Peyer's patch (tissue), 4 donors: Measurements from ENCODE around the gene HMGCS1. TPM values are rescaled to one million over a fixed set of nuclear protein-coding genes. Genes with fewer than 3 reads are reported as not detected.

ENCODE experiments used
- DNase-seq, 3 donors: peaks; one replicate each; pipeline ENCODE4 v3.0.0-alpha.2; 2017 to 2019
- H3K27ac ChIP-seq, 4 donors: fragments of 200-600 bp; sonication (generic); one replicate each; pipeline ENCODE4 v1.5.1; 2016 to 2019
- H3K27me3 ChIP-seq, 2 donors: fragments of 200-600 bp; sonication (generic); one replicate each; pipeline ENCODE4 v1.5.1; 2019
- H3K36me3 ChIP-seq, 3 donors: fragments of 200-600 bp; sonication (generic); one replicate each; pipeline ENCODE4 v1.5.1; 2016 to 2019
- H3K4me1 ChIP-seq, 4 donors: fragments of 200-600 bp; sonication (generic); one replicate each; pipeline ENCODE4 v1.5.1; 2016 to 2019
- H3K4me3 ChIP-seq, 4 donors: fragments of 200-600 bp; sonication (generic); 1 replicate in 3 of 4; 2 replicates in 1 of 4; pipeline ENCODE4 v1.5.1; 2016 to 2019; ENCODE audit warnings: mild to moderate bottlenecking in 1 of 4
- H3K9me3 ChIP-seq, 4 donors: fragments of 200-600 bp; sonication (generic); one replicate each; pipeline ENCODE4 v1.5.1; 2016 to 2019; ENCODE audit warnings: mild to moderate bottlenecking in 1 of 4
- POLR2A ChIP-seq, 2 donors: fragments of 450-650 bp; IDR thresholded peaks; one replicate each; pipeline ENCODE4 v1.5.1; 2017; ENCODE audit warnings: antibody characterized with exemption in 2 of 2, mild to moderate bottlenecking in 2 of 2, moderate library complexity in 2 of 2
- total RNA-seq, 4 donors: library from RNA; depleted of rRNA; stranded (reverse); fragments of >200 nt; gene quantifications; one replicate each; pipeline ENCODE4 v1.1.0, GENCODE V29; 2016
- TF ChIP-seq, protein P1 (sequence below), 6 experiments: fragments of 450-650 bp in 4 of 6; fragments of 200-600 bp in 2 of 6; sonication (generic) in 1 of 6; IDR thresholded peaks; one replicate each; pipeline ENCODE4 v1.5.1; 2017 to 2019; ENCODE audit warnings: antibody characterized with exemption in 6 of 6, mild to moderate bottlenecking in 3 of 6, moderate library complexity in 1 of 6

Gene HMGCS1
- total RNA-seq, 4 donors from 2014 or later, result 26.4 to 107 (median 66.4) TPM

DNA sequence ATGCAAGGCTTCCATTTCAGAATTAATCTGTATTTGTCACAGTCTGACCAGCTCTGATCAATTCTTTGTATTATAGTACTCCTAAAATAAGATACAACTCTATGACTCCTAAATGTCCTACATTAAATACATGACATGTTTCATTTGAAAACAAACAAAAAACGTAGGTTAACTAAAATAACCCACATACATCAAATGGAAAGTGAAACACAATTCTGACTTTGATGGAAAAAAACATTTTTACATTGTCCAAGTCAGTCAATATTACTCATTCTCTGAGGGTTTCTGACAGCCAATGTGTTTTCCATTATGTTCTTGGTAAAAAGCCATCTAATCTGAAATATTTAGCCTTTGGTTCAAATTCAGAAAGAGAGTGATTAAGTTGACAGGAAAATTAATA lies 8.7 kb downstream of the HMGCS1 start:
- H3K27me3 ChIP-seq, result no peaks in the 10 kb centered on the region
- TF ChIP-seq, protein P1, sequence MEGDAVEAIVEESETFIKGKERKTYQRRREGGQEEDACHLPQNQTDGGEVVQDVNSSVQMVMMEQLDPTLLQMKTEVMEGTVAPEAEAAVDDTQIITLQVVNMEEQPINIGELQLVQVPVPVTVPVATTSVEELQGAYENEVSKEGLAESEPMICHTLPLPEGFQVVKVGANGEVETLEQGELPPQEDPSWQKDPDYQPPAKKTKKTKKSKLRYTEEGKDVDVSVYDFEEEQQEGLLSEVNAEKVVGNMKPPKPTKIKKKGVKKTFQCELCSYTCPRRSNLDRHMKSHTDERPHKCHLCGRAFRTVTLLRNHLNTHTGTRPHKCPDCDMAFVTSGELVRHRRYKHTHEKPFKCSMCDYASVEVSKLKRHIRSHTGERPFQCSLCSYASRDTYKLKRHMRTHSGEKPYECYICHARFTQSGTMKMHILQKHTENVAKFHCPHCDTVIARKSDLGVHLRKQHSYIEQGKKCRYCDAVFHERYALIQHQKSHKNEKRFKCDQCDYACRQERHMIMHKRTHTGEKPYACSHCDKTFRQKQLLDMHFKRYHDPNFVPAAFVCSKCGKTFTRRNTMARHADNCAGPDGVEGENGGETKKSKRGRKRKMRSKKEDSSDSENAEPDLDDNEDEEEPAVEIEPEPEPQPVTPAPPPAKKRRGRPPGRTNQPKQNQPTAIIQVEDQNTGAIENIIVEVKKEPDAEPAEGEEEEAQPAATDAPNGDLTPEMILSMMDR (IDR thresholded peaks at IDR 0.05), result no peak
- TF ChIP-seq POLR2A (IDR thresholded peaks at IDR 0.05), result no peak
- no peak overlapping the region for H3K4me3 ChIP-seq
- no peaks in the 10 kb centered on the region for H3K4me1 ChIP-seq
- no peaks in the 10 kb centered on the region for H3K9me3 ChIP-seq
- H3K36me3 ChIP-seq, result no peaks in the 10 kb centered on the region
- no peak for DNase-seq
- H3K27ac ChIP-seq, result no peak overlapping the region

GRCh38 chr5:43303242-43303641 lies 10.0 kb downstream of the HMGCS1 start:
- H3K27ac ChIP-seq, result no peak overlapping the region
- peaks cover 0 to 9% (median 0%) of the 10 kb centered on the region in 3 donors for H3K36me3 ChIP-seq
- no peak for DNase-seq
- no peaks in the 10 kb centered on the region for H3K4me1 ChIP-seq
- H3K4me3 ChIP-seq, result no peak overlapping the region
- TF ChIP-seq, protein P1 (IDR thresholded peaks at IDR 0.05), result no peak
- no peak for TF ChIP-seq POLR2A (IDR thresholded peaks at IDR 0.05)
- H3K9me3 ChIP-seq, result no peaks in the 10 kb centered on the region
- H3K27me3 ChIP-seq, result no peaks in the 10 kb centered on the region

GRCh38 chr5:43302481-43302880 lies 10.7 kb downstream of the HMGCS1 start:
- Histone ChIP-seq H3K4me1 (no peaks in the 10 kb centered on the region), H3K27me3 (no peaks in the 10 kb centered on the region), H3K27ac (no peak overlapping the region), H3K9me3 (no peaks in the 10 kb centered on the region), H3K36me3 (peaks cover 0 to 17% (median 0%) of the 10 kb centered on the region in 3 donors), H3K4me3 (no peak overlapping the region)
- no peak for DNase-seq
- TF ChIP-seq, protein P1 (IDR thresholded peaks at IDR 0.05), result no peak
- TF ChIP-seq POLR2A (IDR thresholded peaks at IDR 0.05), result no peak

DNA sequence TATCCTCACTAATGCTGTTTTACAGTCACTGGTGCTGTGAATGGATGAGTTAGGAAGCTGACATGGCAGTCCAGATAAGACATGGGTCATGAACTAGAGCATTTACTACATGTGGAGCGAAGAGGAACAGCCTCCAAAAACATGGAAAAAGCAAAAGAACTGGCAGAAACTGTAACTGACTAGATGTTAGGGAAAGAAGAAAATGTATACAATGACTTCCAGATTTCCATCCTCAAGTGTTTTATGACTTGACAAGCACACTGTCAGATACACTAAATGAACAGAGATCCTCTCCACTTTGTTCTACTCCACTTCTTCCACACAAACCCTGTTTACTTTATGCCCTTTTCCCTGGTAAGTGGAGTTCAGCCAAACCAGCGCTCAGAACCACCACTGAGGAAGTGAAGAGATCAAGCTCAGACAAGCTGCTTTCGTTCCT lies 11.5 kb downstream of the HMGCS1 start:
- Histone ChIP-seq H3K36me3 (peaks cover 0 to 25% (median 0%) of the 10 kb centered on the region in 3 donors), H3K4me1 (no peaks in the 10 kb centered on the region), H3K4me3 (no peak overlapping the region), H3K9me3 (no peaks in the 10 kb centered on the region), H3K27ac (no peak overlapping the region), H3K27me3 (no peaks in the 10 kb centered on the region)
- TF ChIP-seq POLR2A (IDR thresholded peaks at IDR 0.05), result no peak
- TF ChIP-seq, protein P1 (IDR thresholded peaks at IDR 0.05), result no peak
- no peak for DNase-seq

DNA sequence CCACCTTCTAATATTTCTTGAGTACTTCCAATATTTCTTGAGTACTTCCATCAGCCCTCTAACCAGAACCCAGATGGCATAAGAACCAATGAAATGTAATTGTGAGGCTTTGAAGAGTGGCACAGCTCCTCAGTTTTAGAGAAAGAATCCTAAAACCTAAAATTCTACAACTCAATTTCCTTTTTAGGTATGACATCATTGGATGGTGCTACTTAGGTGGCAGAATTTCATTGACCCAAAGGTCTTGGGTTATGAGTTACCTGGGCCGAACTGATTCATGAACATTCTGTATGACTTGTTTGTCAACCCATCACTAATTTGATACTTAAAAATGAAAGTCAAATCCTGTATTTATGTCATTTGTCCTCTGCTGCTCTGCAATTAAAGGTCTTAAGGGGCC lies 13.1 kb downstream of the HMGCS1 start:
- Histone ChIP-seq H3K36me3 (peaks cover 0 to 41% (median under 1%) of the 10 kb centered on the region in 3 donors), H3K27me3 (no peaks in the 10 kb centered on the region), H3K27ac (no peak overlapping the region), H3K4me1 (no peaks in the 10 kb centered on the region), H3K9me3 (no peaks in the 10 kb centered on the region), H3K4me3 (no peak overlapping the region)
- TF ChIP-seq, protein P1 (IDR thresholded peaks at IDR 0.05), result no peak
- DNase-seq, result no peak

DNA sequence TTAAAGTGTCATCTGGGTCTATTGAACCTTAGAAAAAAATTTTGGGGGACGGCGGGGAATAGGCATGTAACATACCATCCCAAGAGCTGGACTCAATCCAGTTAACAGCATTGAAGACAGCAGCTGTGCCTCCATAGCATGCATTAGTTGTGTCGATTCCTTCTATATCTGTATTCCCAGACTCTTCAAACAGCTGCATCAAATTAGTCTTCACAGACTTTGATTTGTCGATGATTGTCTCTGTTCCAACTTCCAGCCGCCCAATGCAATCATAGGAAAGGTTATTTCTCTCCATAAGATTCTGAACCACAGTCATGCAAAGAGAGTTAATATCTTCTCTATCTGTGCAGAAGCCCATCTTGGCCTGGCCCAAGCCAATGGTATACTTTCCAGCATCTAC lies 14.8 kb downstream of the HMGCS1 start:
- H3K36me3 ChIP-seq, result peaks cover 0 to 57% (median 8%) of the 10 kb centered on the region in 3 donors
- TF ChIP-seq, protein P1 (IDR thresholded peaks at IDR 0.05), result no peak
- TF ChIP-seq POLR2A (IDR thresholded peaks at IDR 0.05), result no peak

More for the DNA sequence above, 14.8 kb downstream of the HMGCS1 start:
- H3K4me3 ChIP-seq, result no peak overlapping the region
- H3K4me1 ChIP-seq, result no peaks in the 10 kb centered on the region
- H3K27me3 ChIP-seq, result no peaks in the 10 kb centered on the region
- no peaks in the 10 kb centered on the region for H3K9me3 ChIP-seq
- DNase-seq, result no peak
- no peak overlapping the region for H3K27ac ChIP-seq
